Neural crest cell (in vitro differentiated cells): ENCODE measurements around the gene CBLB. TPM values are rescaled to one million over a fixed set of nuclear protein-coding genes. Genes with fewer than 3 reads are reported as not detected.
"Not testable (repeated sequence)": the region's sequence is repeated elsewhere in the genome, so short reads cannot be mapped to it uniquely, and the experiment has no call there.

Experiments used
- DNase-seq: peaks from one replicate; pipeline ENCODE4 v3.0.0; 2021; ENCODE audit warnings: low read depth, mixed read lengths, low spot score
- H3K27ac Mint-ChIP-seq: one replicate; pipeline ENCODE4 v1.8.0; 2021; ENCODE audit warnings: mild to moderate bottlenecking, mixed read lengths; ENCODE audit not compliant: unreplicated experiment
- H3K27me3 Mint-ChIP-seq: 2 replicates; pipeline ENCODE4 v1.8.0; 2021; ENCODE audit warnings: low read depth, mild to moderate bottlenecking, mixed read lengths
- H3K36me3 Mint-ChIP-seq: 2 replicates; pipeline ENCODE4 v1.8.0; 2021; ENCODE audit warnings: low read depth, mild to moderate bottlenecking, mixed read lengths
- H3K4me1 Mint-ChIP-seq: 2 replicates; pipeline ENCODE4 v1.8.0; 2021; ENCODE audit warnings: mixed read lengths
- H3K4me3 Mint-ChIP-seq: one replicate; pipeline ENCODE4 v1.8.0; 2021; ENCODE audit warnings: mild to moderate bottlenecking, mixed read lengths
- H3K9me3 Mint-ChIP-seq: 2 replicates; pipeline ENCODE4 v1.8.0; 2021; ENCODE audit warnings: mixed read lengths
- CTCF ChIP-seq: fragments of 200-600 bp; sonication (generic); conservative IDR thresholded peaks from 2 replicates; pipeline ENCODE4 v1.5.0; 2021; ENCODE audit warnings: antibody characterized with exemption, mild to moderate bottlenecking
- total RNA-seq: library from RNA; stranded (reverse); gene quantifications from 2 replicates; pipeline ENCODE4 v1.2.1, GENCODE V29; 2021

The CBLB gene
- total RNA-seq, 1 donor from 2014 or later = 32.3 TPM

DNA sequence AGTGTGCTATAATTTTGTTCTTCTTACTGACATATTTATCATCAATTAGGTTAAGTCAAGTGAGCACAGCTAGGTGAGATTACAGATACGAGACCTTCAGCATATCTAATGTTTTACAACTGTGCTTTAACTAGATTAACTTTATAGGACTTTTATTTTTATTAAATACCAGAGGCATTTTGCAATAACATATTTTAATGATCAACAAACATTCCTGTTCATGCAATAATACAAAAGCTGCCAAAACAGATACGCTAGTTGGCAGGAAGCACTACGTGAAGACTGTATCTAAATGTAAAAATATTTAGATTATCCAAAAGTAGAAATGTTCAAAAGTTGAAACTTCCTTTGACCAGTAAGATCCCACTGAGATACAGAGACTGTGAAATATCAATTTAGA, 139.1 kb downstream of the CBLB start:
- no peak for DNase-seq
- Mint-ChIP-seq H3K9me3 (peaks cover 11% of the 10 kb centered on the region), H3K36me3 (peaks cover 20% of the 10 kb centered on the region), H3K4me3 (no peak overlapping the region), H3K27me3 (no peaks in the 10 kb centered on the region), H3K27ac (no peak overlapping the region), H3K4me1 (no peaks in the 10 kb centered on the region)
- no peak for TF ChIP-seq CTCF

DNA sequence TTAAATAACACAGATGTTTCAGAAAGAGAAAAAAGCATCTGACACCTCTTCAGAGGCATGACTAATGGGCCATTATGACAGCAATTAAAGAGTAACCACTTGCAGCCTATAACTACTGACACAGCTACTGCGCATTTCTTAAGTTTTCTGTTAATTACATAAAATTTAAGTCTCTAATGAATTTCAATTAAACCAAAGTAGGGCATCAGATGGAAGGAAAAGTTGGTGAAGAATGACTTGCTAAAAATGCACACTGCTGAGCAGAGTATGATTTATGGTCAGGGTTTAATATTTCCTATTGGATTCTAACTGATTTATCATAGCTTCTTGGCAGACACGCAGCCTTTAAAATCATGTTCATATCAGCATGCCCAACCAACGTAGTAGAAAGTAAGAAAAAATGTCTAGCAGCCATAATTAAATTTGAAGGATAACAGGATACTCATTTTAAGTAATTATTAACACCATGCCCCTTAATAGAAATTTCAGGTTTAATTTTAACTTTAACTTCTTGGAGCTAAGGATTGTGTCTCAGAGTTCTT, 140.0 kb downstream of the CBLB start:
- peaks cover 20% of the 10 kb centered on the region for H3K36me3 Mint-ChIP-seq
- peaks cover 11% of the 10 kb centered on the region for H3K9me3 Mint-ChIP-seq
- H3K4me1 Mint-ChIP-seq = no peaks in the 10 kb centered on the region
- no peak overlapping the region for H3K4me3 Mint-ChIP-seq
- no peak overlapping the region for H3K27ac Mint-ChIP-seq
- TF ChIP-seq CTCF = no peak
- DNase-seq = no peak
- no peaks in the 10 kb centered on the region for H3K27me3 Mint-ChIP-seq

DNA sequence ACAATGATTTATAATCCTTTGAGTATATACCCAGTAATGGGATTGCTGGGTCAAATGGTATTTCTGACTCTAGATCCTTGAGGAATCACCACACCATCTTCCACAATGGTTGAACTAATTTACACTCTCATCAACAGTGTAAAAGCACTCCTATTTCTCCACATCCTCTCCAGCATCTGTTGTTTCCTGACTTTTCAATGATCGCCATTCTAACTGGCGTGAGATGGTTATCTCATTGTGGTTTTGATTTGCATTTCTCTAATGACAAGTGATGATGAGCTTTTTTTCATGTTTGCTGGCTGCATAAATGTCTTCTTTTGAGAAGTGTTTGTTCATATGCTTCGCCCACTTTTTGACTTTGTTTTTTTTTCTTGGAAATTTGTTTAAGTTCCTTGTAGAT, 141.8 kb downstream of the CBLB start:
- Mint-ChIP-seq H3K9me3 (peaks cover 11% of the 10 kb centered on the region), H3K36me3 (peaks cover 17% of the 10 kb centered on the region)
- H3K27ac Mint-ChIP-seq, H3K4me1 Mint-ChIP-seq, H3K27me3 Mint-ChIP-seq, H3K4me3 Mint-ChIP-seq, DNase-seq: not testable (repeated sequence)

- H3K27me3 Mint-ChIP-seq = no peaks in the 10 kb centered on the region
- TF ChIP-seq CTCF = no peak
- H3K36me3 Mint-ChIP-seq = peaks cover 22% of the 10 kb centered on the region
- peaks cover 10% of the 10 kb centered on the region for H3K9me3 Mint-ChIP-seq
- no peaks in the 10 kb centered on the region for H3K4me1 Mint-ChIP-seq
- no peak for DNase-seq
- H3K4me3 Mint-ChIP-seq = no peak overlapping the region
- H3K27ac Mint-ChIP-seq = no peak overlapping the region
Measured at GRCh38 chr3:105722943-105723556, 145.8 kb downstream of the CBLB start.

DNA sequence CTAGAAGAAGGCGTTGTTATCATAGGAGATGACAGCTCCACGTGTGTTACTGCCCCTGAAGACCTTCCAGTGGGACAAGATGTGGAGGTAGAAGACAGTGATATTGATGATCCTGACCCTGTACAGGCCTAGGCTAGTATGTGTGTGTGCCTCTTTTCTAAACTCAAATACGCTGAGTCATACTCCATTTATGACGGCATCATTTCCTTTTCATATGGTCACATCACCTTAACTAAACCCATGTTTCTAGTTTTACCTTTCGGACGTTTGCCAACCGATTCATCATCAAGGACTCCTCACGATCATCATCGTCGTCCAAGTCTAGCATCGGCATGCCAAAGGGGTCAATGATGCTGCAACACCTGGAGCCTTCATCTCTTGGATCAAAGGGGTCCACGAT, 149.0 kb downstream of the CBLB start:
- H3K27me3 Mint-ChIP-seq = no peaks in the 10 kb centered on the region
- peaks cover 10% of the 10 kb centered on the region for H3K36me3 Mint-ChIP-seq
- no peak for DNase-seq
- H3K4me1 Mint-ChIP-seq = peaks cover 8% of the 10 kb centered on the region
- no peak for TF ChIP-seq CTCF
- no peak overlapping the region for H3K27ac Mint-ChIP-seq
- no peak overlapping the region for H3K4me3 Mint-ChIP-seq
- no peaks in the 10 kb centered on the region for H3K9me3 Mint-ChIP-seq

DNA sequence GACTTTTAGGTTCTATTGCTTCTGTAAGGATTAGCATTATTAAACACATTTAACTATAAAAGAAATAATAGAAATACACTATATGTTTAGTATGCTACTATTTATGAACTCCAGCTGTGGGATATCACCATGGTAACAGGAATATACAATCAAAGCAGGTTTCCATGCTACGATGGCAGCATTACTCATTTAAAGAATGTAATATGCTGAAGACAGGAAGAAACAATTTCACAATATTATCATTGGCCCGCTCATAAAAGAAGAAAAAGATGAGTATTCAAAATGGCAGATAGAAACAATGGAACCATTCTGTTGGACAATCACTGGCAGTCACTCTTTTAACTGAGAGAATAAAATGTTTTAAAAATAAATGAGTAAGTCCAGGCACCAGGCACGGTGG, 153.4 kb downstream of the CBLB start:
- peaks cover 2% of the 10 kb centered on the region for H3K9me3 Mint-ChIP-seq
- peaks cover 14% of the 10 kb centered on the region for H3K36me3 Mint-ChIP-seq

More for the DNA sequence above, 153.4 kb downstream of the CBLB start:
- H3K4me1 Mint-ChIP-seq = peaks cover 8% of the 10 kb centered on the region
- DNase-seq = no peak
- H3K27me3 Mint-ChIP-seq = no peaks in the 10 kb centered on the region
- TF ChIP-seq CTCF = no peak
- no peak overlapping the region for H3K4me3 Mint-ChIP-seq
- no peak overlapping the region for H3K27ac Mint-ChIP-seq
